BLaER1 treated with 17β-estradiol and CSF1 and Interleukin-3, amounts not matched to agents 10 nM and 100 nM (cell line): ENCODE results near the gene TCAP.

Experiments used
- H3K27ac ChIP-seq, 11 experiments: shearing (Covaris generic); formaldehyde crosslinking; 2 replicates each; pipeline ENCODE4 v1.8.1; 2022
- H3K27me3 ChIP-seq, 11 experiments: shearing (Covaris generic); formaldehyde crosslinking; 2 replicates each; pipeline ENCODE4 v1.8.1; 2022
- H3K36me3 ChIP-seq, 11 experiments: shearing (Covaris generic); formaldehyde crosslinking; 2 replicates each; pipeline ENCODE4 v1.8.1; 2022
- H3K4me1 ChIP-seq, 10 experiments: shearing (Covaris generic); formaldehyde crosslinking; 2 replicates each; pipeline ENCODE4 v1.8.1; 2022
- H3K4me2 ChIP-seq, 11 experiments: shearing (Covaris generic); formaldehyde crosslinking; 2 replicates each; pipeline ENCODE4 v1.8.1; 2022
- H3K4me3 ChIP-seq, 10 experiments: shearing (Covaris generic); formaldehyde crosslinking; 2 replicates each; pipeline ENCODE4 v1.8.1; 2022
- H3K9ac ChIP-seq, 11 experiments: shearing (Covaris generic); formaldehyde crosslinking; 2 replicates each; pipeline ENCODE4 v1.8.1; 2022
- H3K9me3 ChIP-seq, 11 experiments: shearing (Covaris generic); formaldehyde crosslinking; replicated peaks in 1 of 11; 2 replicates each; pipeline ENCODE4 v1.8.1; 2022
- H4K20me1 ChIP-seq, 11 experiments: shearing (Covaris generic); formaldehyde crosslinking; 2 replicates each; pipeline ENCODE4 v1.8.1; 2022
- Cebpa-rat ChIP-seq, 11 experiments: shearing (Covaris generic); IDR thresholded peaks; 2 replicates each; pipeline ENCODE4 v1.8.1; 2022

TCAP gene

GRCh38 chr17:39703913-39704312 lies 38.8 kb downstream of the TCAP start:
- Histone ChIP-seq H3K4me3 (no peak overlapping the region), H3K4me2 (peak overlapping the region in 8 of 11 experiments; percentile 76 to 95 (median 88); a peak in 13 of 22 replicates), H3K9me3 (no peaks in the 10 kb centered on the region), H3K27ac (no peak overlapping the region), H3K4me1 (peaks cover 27 to 62% (median 56%) of the 10 kb centered on the region in 10 experiments), H3K9ac (no peak overlapping the region), H3K36me3 (no peaks in the 10 kb centered on the region), H4K20me1 (no peaks in the 10 kb centered on the region; a peak in 1 of 22 replicates), H3K27me3 (peaks cover 32 to 40% (median 37%) of the 10 kb centered on the region in 11 experiments)
- TF ChIP-seq Cebpa-rat (IDR thresholded peaks at IDR 0.05) = no peak

GRCh38 chr17:39704821-39705551 lies 39.8 kb downstream of the TCAP start:
- no peak for TF ChIP-seq Cebpa-rat (IDR thresholded peaks at IDR 0.05)
- H3K4me3 ChIP-seq = no peak overlapping the region; a peak in 1 of 20 replicates
- peak overlapping the region; percentile 37 to 95 (median 82) for H3K4me2 ChIP-seq

GRCh38 chr17:39705786-39706348 lies 40.7 kb downstream of the TCAP start:
- Histone ChIP-seq H3K4me3 (no peak overlapping the region), H3K4me2 (peak overlapping the region; percentile 37 to 95 (median 82); a peak in 21 of 22 replicates), H4K20me1 (no peaks in the 10 kb centered on the region; a peak in 1 of 22 replicates), H3K36me3 (no peaks in the 10 kb centered on the region), H3K27me3 (peaks cover 13 to 26% (median 17%) of the 10 kb centered on the region in 11 experiments), H3K27ac (peak overlapping the region in 3 of 11 experiments; percentile 17 to 29 (median 20); a peak in 1 of 22 replicates), H3K9ac (peak overlapping the region in 6 of 11 experiments; percentile 15 to 56 (median 36); a peak in 7 of 22 replicates), H3K4me1 (peaks cover 37 to 81% (median 75%) of the 10 kb centered on the region in 10 experiments), H3K9me3 (no peaks in the 10 kb centered on the region)
- no peak for TF ChIP-seq Cebpa-rat (IDR thresholded peaks at IDR 0.05)

More at GRCh38 chr17:39704821-39705551, 39.8 kb downstream of the TCAP start:
- H3K9me3 ChIP-seq = no peaks in the 10 kb centered on the region
- no peaks in the 10 kb centered on the region for H3K36me3 ChIP-seq
- no peaks in the 10 kb centered on the region; a peak in 1 of 22 replicates for H4K20me1 ChIP-seq
- peak overlapping the region in 8 of 11 experiments; percentile 15 to 56 (median 36); a peak in 10 of 22 replicates for H3K9ac ChIP-seq
- peaks cover 21 to 35% (median 26%) of the 10 kb centered on the region in 11 experiments for H3K27me3 ChIP-seq
- peaks cover 37 to 72% (median 66%) of the 10 kb centered on the region in 10 experiments for H3K4me1 ChIP-seq
- peak overlapping the region in 3 of 11 experiments; percentile 15 to 29 (median 20); a peak in 2 of 22 replicates for H3K27ac ChIP-seq

GRCh38 chr17:39706383-39706782 lies 41.2 kb downstream of the TCAP start:
- Histone ChIP-seq H4K20me1 (no peaks in the 10 kb centered on the region; a peak in 1 of 22 replicates), H3K4me3 (no peak overlapping the region), H3K27me3 (peaks cover 7 to 21% (median 12%) of the 10 kb centered on the region in 11 experiments), H3K9ac (peak overlapping the region in 2 of 11 experiments; percentile 22 to 36; a peak in 2 of 22 replicates), H3K27ac (no peak overlapping the region), H3K36me3 (no peaks in the 10 kb centered on the region), H3K4me2 (peak overlapping the region in 9 of 11 experiments; percentile 64 to 95 (median 87); a peak in 18 of 22 replicates), H3K4me1 (peaks cover 37 to 86% (median 80%) of the 10 kb centered on the region in 10 experiments), H3K9me3 (no peaks in the 10 kb centered on the region)
- no peak for TF ChIP-seq Cebpa-rat (IDR thresholded peaks at IDR 0.05)

GRCh38 chr17:39706921-39707337 lies 41.8 kb downstream of the TCAP start:
- H3K4me3 ChIP-seq = no peak overlapping the region
- peaks cover 37 to 92% (median 86%) of the 10 kb centered on the region in 10 experiments for H3K4me1 ChIP-seq
- no peak overlapping the region for H3K27ac ChIP-seq
- peak overlapping the region; percentile 52 to 95 (median 82); a peak in 21 of 22 replicates for H3K4me2 ChIP-seq
- H3K9ac ChIP-seq = peak overlapping the region in 1 of 11 experiments; percentile 22; a peak in 1 of 22 replicates
- H4K20me1 ChIP-seq = no peaks in the 10 kb centered on the region; a peak in 1 of 22 replicates
- H3K36me3 ChIP-seq = no peaks in the 10 kb centered on the region
- peaks cover 2 to 15% (median 6%) of the 10 kb centered on the region in 11 experiments; a peak in 20 of 22 replicates for H3K27me3 ChIP-seq
- no peaks in the 10 kb centered on the region for H3K9me3 ChIP-seq
- TF ChIP-seq Cebpa-rat (IDR thresholded peaks at IDR 0.05) = no peak

DNA sequence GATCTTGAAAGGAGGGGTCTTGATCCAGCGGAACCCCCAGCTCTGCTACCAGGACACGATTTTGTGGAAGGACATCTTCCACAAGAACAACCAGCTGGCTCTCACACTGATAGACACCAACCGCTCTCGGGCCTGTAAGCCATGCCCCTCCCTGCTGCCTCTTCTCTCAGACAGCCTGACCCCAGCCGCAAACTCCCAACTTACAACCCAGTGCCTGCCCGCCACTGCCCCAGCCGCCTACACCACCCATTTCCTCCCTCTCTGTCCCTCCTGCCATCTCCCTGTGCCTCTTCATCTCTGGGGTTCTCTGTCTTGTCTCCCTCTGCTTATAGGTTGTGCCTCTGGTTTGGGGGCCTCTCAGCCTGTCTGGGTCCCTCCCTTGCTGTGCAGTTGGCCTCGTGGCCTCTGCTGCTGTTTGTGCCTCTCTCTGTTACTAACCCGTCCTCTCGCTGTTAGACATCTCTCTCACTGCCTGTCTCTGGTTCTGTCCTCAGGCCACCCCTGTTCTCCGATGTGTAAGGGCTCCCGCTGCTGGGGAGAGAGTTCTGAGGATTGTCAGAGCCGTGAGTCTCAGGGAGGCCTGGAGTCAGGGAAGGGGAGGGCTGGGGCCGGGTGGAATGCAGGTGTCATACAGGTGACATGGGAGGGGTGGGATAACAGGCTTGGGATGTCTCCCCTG lies 44.3 kb downstream of the TCAP start:
- Histone ChIP-seq H3K36me3 (no peaks in the 10 kb centered on the region), H4K20me1 (no peaks in the 10 kb centered on the region; a peak in 1 of 22 replicates), H3K4me2 (peak overlapping the region; percentile 53 to 95 (median 82)), H3K27me3 (peaks cover 0 to 15% (median 0%) of the 10 kb centered on the region in 11 experiments; a peak in 2 of 22 replicates), H3K4me3 (peak overlapping the region in 3 of 10 experiments; percentile 6 to 24 (median 16); a peak in 2 of 20 replicates), H3K4me1 (peaks cover 37 to 87% (median 85%) of the 10 kb centered on the region in 10 experiments), H3K9ac (peak overlapping the region in 6 of 11 experiments; percentile 2 to 65 (median 52); a peak in 12 of 22 replicates), H3K27ac (peak overlapping the region in 6 of 11 experiments; percentile 8 to 52 (median 38); a peak in 8 of 22 replicates), H3K9me3 (no peaks in the 10 kb centered on the region)
- no peak for TF ChIP-seq Cebpa-rat (IDR thresholded peaks at IDR 0.05)

- H3K9me3 ChIP-seq = no peaks in the 10 kb centered on the region
- no peaks in the 10 kb centered on the region; a peak in 1 of 22 replicates for H4K20me1 ChIP-seq
- H3K27me3 ChIP-seq = peaks cover 0 to 15% (median 0%) of the 10 kb centered on the region in 11 experiments; a peak in 2 of 22 replicates
- H3K9ac ChIP-seq = peak overlapping the region in 4 of 11 experiments; percentile 45 to 65 (median 60); a peak in 7 of 22 replicates
- peak overlapping the region; percentile 53 to 95 (median 82); a peak in 20 of 22 replicates for H3K4me2 ChIP-seq
- 0 out of 20 replicates have a peak overlapping the region, but pooled peaks of 1 of the 10 experiments have one; percentile 16 for H3K4me3 ChIP-seq
- H3K4me1 ChIP-seq = peaks cover 33 to 79% (median 77%) of the 10 kb centered on the region in 10 experiments
- no peak for TF ChIP-seq Cebpa-rat (IDR thresholded peaks at IDR 0.05)
- H3K36me3 ChIP-seq = no peaks in the 10 kb centered on the region
- H3K27ac ChIP-seq = peak overlapping the region in 3 of 11 experiments; percentile 37 to 52 (median 42); a peak in 4 of 22 replicates
These were observed 45.1 kb downstream of the TCAP start for GRCh38 chr17:39709998-39710964.
